ENCODE data around the gene KHDC4. TPM values are rescaled to one million over a fixed set of nuclear protein-coding genes. Genes with fewer than 3 reads are reported as not detected.
A peak's percentile ranks its signal among the peaks of the same experiment; 100 is the strongest.

KHDC4 gene
- total and polyA plus RNA-seq, 9 of the 15 experiments (the other 6 are each of a cell fraction or from before 2014, with no cell fraction given), result 12.1 to 185 (median 65.6) TPM

DNA sequence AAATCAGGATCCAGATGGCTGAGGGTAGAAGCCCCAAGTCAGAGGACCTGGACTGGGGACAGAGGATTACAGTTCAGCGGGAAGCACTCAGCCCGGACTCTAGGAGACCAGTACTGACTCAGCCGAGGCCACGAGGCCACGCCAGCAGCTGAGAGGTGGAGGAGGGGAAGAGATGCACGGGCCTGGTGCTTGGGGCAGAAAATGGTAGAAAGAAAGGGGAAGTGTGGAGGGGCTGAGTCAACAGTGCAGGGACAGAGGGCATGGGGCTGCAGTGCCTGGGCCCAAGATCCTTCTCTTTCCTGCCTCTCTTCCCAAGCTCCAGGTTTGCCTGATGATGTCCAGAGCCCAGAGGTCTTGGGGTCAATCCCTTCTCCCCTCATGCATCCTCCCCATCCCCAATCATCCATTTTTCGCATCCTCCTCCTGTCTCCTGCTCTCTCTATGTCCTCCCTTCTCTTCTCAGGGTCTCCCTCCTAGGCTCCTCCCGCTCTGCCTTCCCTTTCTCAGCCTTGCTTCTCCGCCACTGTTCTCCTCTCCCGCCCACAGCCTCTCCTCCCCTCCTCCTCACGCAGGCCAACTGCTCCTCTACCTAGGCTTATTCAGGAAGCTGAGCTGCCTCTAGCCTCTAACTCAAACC, 36.4 kb upstream of the KHDC4 start (continued):
- TF ChIP-seq, protein P1, sequence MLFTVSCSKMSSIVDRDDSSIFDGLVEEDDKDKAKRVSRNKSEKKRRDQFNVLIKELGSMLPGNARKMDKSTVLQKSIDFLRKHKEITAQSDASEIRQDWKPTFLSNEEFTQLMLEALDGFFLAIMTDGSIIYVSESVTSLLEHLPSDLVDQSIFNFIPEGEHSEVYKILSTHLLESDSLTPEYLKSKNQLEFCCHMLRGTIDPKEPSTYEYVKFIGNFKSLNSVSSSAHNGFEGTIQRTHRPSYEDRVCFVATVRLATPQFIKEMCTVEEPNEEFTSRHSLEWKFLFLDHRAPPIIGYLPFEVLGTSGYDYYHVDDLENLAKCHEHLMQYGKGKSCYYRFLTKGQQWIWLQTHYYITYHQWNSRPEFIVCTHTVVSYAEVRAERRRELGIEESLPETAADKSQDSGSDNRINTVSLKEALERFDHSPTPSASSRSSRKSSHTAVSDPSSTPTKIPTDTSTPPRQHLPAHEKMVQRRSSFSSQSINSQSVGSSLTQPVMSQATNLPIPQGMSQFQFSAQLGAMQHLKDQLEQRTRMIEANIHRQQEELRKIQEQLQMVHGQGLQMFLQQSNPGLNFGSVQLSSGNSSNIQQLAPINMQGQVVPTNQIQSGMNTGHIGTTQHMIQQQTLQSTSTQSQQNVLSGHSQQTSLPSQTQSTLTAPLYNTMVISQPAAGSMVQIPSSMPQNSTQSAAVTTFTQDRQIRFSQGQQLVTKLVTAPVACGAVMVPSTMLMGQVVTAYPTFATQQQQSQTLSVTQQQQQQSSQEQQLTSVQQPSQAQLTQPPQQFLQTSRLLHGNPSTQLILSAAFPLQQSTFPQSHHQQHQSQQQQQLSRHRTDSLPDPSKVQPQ (CRISPR knock-in tag; IDR thresholded peaks at IDR 0.05; ENCODE audit: borderline replicate concordance), result 0 out of 2 replicates have a peak, but pooled peaks have one; percentile 22
- TF ChIP-seq DPF2 (IDR thresholded peaks at IDR 0.05), result peak; percentile 78
- no peak for TF ChIP-seq CHD2 (IDR thresholded peaks at IDR 0.05; ENCODE audit: low read depth, low read length)
- peak; percentile 23 for TF ChIP-seq CHD1 (IDR thresholded peaks at IDR 0.05; ENCODE audit: low read length)
- TF ChIP-seq NELFE (IDR thresholded peaks at IDR 0.05; ENCODE audit: insufficient read depth, insufficient read length), result no peak
- TF ChIP-seq SIN3A (IDR thresholded peaks at IDR 0.05; ENCODE audit: borderline replicate concordance in 2 of 2, control insufficient read depth in 1 of 2, low read depth in 2 of 2, low read length in 2 of 2), result peak in 1 of 2 experiments; percentile 78; a peak in 1 of 4 replicates
- no peak for TF ChIP-seq HCFC1 (IDR thresholded peaks at IDR 0.05; ENCODE audit: low read depth, low read length)
- TF ChIP-seq, protein P2, sequence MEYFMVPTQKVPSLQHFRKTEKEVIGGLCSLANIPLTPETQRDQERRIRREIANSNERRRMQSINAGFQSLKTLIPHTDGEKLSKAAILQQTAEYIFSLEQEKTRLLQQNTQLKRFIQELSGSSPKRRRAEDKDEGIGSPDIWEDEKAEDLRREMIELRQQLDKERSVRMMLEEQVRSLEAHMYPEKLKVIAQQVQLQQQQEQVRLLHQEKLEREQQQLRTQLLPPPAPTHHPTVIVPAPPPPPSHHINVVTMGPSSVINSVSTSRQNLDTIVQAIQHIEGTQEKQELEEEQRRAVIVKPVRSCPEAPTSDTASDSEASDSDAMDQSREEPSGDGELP (CRISPR knock-in tag; IDR thresholded peaks at IDR 0.05; ENCODE audit: borderline replicate concordance), result peak; percentile 98
- TF ChIP-seq, protein P3, sequence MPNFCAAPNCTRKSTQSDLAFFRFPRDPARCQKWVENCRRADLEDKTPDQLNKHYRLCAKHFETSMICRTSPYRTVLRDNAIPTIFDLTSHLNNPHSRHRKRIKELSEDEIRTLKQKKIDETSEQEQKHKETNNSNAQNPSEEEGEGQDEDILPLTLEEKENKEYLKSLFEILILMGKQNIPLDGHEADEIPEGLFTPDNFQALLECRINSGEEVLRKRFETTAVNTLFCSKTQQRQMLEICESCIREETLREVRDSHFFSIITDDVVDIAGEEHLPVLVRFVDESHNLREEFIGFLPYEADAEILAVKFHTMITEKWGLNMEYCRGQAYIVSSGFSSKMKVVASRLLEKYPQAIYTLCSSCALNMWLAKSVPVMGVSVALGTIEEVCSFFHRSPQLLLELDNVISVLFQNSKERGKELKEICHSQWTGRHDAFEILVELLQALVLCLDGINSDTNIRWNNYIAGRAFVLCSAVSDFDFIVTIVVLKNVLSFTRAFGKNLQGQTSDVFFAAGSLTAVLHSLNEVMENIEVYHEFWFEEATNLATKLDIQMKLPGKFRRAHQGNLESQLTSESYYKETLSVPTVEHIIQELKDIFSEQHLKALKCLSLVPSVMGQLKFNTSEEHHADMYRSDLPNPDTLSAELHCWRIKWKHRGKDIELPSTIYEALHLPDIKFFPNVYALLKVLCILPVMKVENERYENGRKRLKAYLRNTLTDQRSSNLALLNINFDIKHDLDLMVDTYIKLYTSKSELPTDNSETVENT (CRISPR knock-in tag; IDR thresholded peaks at IDR 0.05), result 0 out of 2 replicates have a peak, but pooled peaks have one; percentile 43
- no peak for TF ChIP-seq RAD51 (IDR thresholded peaks at IDR 0.05; ENCODE audit: borderline replicate concordance, low read depth)
- no peak for TF ChIP-seq HLTF (IDR thresholded peaks at IDR 0.05)
- TF ChIP-seq, protein P4, sequence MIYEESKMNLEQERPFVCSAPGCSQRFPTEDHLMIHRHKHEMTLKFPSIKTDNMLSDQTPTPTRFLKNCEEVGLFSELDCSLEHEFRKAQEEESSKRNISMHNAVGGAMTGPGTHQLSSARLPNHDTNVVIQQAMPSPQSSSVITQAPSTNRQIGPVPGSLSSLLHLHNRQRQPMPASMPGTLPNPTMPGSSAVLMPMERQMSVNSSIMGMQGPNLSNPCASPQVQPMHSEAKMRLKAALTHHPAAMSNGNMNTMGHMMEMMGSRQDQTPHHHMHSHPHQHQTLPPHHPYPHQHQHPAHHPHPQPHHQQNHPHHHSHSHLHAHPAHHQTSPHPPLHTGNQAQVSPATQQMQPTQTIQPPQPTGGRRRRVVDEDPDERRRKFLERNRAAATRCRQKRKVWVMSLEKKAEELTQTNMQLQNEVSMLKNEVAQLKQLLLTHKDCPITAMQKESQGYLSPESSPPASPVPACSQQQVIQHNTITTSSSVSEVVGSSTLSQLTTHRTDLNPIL (CRISPR knock-in tag; IDR thresholded peaks at IDR 0.05), result no peak
- peak; percentile 36 for TF ChIP-seq BRD9 (IDR thresholded peaks at IDR 0.05; ENCODE audit: low read depth, partially characterized antibody)
- TF ChIP-seq TRIM24 (IDR thresholded peaks at IDR 0.05), result 0 out of 4 replicates have a peak, but pooled peaks of 1 of the 2 experiments have one; percentile 21
- TF ChIP-seq SP2 (IDR thresholded peaks at IDR 0.05; ENCODE audit: extremely low read depth, low read depth, low read length, poor library complexity, severe bottlenecking), result no peak
- no peak for TF ChIP-seq TAF15 (IDR thresholded peaks at IDR 0.05; ENCODE audit: low read depth, low read length)
- peak; percentile 7 for TF ChIP-seq RBBP5 (IDR thresholded peaks at IDR 0.05; ENCODE audit: borderline replicate concordance, insufficient read depth, low read length, poor library complexity, severe bottlenecking)
- peak in 1 of 2 experiments; percentile 55; a peak in 1 of 4 replicates for TF ChIP-seq FOXK2 (conservative IDR thresholded peaks at IDR 0.05 in 1 of 2, IDR thresholded peaks at IDR 0.05 in 1 of 2; ENCODE audit: low read depth in 2 of 2)

Data from K562 (cell line).